SU-DHL-6 (cell line): ENCODE measurements around the gene SMAP2.

Source experiments
- EZH2phosphoT487 ChIP-seq: fragments of 200-600 bp; sonication (generic), shearing (Covaris generic); conservative IDR thresholded peaks from 2 replicates; pipeline ENCODE4 v1.6.1; 2018; ENCODE audit warnings: mild to moderate bottlenecking, antibody characterized with exemption, low read length, moderate library complexity, mixed read lengths
- TF ChIP-seq, protein P1 (sequence below): fragments of 200-600 bp; sonication (generic); IDR thresholded peaks from one replicate; pipeline ENCODE4 v1.5.1; 2017; ENCODE audit warnings: antibody characterized with exemption, mild to moderate bottlenecking, low read length, moderate library complexity; ENCODE audit not compliant: insufficient read depth, poor library complexity, severe bottlenecking

DNA sequence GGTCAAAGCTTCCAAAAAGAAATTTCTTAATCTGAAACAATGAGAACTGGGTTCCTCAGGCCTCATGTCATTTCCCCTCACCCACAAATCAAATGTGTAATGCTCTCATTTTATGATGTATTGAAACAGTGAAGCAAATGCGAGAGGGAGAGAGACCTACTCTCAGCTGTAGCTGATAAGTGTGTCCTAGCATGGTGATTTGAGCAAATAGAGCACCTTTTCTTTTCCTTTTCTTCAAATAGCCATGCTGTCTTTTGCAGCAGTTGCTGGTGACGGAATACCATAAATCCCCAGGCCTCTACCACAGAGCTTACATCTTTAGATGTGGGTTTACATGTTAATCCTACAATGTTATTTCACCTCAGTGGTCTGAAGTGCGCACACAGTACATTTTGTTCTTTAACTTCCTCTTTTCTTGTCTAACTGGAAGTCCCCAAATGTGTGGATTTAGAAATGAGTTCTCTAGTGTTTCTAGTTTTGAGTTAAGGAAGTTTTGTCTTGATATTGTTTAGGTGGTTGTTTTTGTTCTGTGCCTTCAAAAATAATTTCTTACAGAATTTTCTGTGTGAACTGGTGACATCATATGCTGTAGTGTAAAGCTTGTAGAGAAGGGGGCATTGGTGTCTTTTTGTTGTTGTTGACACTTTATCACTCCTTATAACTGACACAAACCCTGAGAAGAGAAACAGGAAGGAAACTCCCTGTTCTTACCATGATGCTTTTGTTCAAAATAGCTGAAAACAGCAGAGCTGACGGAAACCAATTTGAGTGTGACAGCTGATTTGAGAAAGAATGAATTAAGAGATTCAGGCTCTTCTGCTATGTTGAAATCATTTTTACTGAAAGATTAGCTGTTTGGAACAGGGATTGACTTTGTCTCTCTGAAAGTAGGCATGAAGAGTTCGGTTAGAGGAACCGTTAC lies 12.2 kb downstream of the SMAP2 start:
- TF ChIP-seq, protein P1, sequence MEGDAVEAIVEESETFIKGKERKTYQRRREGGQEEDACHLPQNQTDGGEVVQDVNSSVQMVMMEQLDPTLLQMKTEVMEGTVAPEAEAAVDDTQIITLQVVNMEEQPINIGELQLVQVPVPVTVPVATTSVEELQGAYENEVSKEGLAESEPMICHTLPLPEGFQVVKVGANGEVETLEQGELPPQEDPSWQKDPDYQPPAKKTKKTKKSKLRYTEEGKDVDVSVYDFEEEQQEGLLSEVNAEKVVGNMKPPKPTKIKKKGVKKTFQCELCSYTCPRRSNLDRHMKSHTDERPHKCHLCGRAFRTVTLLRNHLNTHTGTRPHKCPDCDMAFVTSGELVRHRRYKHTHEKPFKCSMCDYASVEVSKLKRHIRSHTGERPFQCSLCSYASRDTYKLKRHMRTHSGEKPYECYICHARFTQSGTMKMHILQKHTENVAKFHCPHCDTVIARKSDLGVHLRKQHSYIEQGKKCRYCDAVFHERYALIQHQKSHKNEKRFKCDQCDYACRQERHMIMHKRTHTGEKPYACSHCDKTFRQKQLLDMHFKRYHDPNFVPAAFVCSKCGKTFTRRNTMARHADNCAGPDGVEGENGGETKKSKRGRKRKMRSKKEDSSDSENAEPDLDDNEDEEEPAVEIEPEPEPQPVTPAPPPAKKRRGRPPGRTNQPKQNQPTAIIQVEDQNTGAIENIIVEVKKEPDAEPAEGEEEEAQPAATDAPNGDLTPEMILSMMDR: no peak
- TF ChIP-seq EZH2phosphoT487: no peak
